WTC11 (cell line): ENCODE results near the gene PRKN.

Experiments
- CTCF ChIP-seq: fragments of 200-600 bp; IDR thresholded peaks from 2 replicates; pipeline ENCODE4 v1.8.0; 2022; ENCODE audit warnings: antibody characterized with exemption
- USF2 ChIP-seq: sonication (generic); formaldehyde crosslinking; IDR thresholded peaks from 2 replicates; pipeline ENCODE4 v1.8.1; 2023; ENCODE audit warnings: mild to moderate bottlenecking, missing genetic modification reagents, moderate library complexity

- TF ChIP-seq CTCF (no peak), USF2 (CRISPR knock-in tag) (no peak)
These were observed 893.1 kb downstream of the PRKN start for GRCh38 chr6:161834426-161834825.
